GM12873 (cell line): ENCODE data around the gene HEBP2.

Experiments used
- CTCF ChIP-seq: IDR thresholded peaks from 2 replicates; pipeline ENCODE4 v1.5.1; 2012; ENCODE audit warnings: low read depth, mild to moderate bottlenecking, moderate library complexity, low read length, control low read depth; ENCODE audit not compliant: insufficient read depth; ENCODE audit errors: missing control alignments

Gene HEBP2

GRCh38 chr6:138403801-138404665 lies at the start of gene HEBP2:
Gene HEBP2, plus strand, starts transcription at chr6:138404223. Its CDS starts 273 bp downstream, at chr6:138404496.
- TF ChIP-seq CTCF: peak; percentile 42

GRCh38 chr6:138357928-138358327 lies 46.1 kb upstream of the HEBP2 start:
- no peak for TF ChIP-seq CTCF

- no peak for TF ChIP-seq CTCF
These were observed 33.2 kb upstream of the HEBP2 start for GRCh38 chr6:138370631-138371451.

- TF ChIP-seq CTCF: no peak
These were observed 32.6 kb upstream of the HEBP2 start for GRCh38 chr6:138371452-138371711.

GRCh38 chr6:138371720-138372119 lies 32.3 kb upstream of the HEBP2 start:
- TF ChIP-seq CTCF: no peak

- no peak for TF ChIP-seq CTCF
These were observed 31.1 kb upstream of the HEBP2 start for GRCh38 chr6:138372711-138373463.

GRCh38 chr6:138374230-138374629 lies 29.8 kb upstream of the HEBP2 start:
- TF ChIP-seq CTCF: no peak
